NCI-H748 (cell line): ENCODE data around the gene TTC6.

Experiments used
- DNase-seq: peaks from one replicate; lab custom pipeline; 2025; ENCODE audit not compliant: unreplicated experiment; lab: John Stamatoyannopoulos, UW

The TTC6 gene

GRCh38 chr14:37584211-37585100, 11.0 kb upstream of the TTC6 start:
- DNase-seq = peak; percentile 71

- peak; percentile 81 for DNase-seq
Measured at GRCh38 chr14:37585101-37585511, 10.3 kb upstream of the TTC6 start.

GRCh38 chr14:37585971-37586796, 9.2 kb upstream of the TTC6 start:
- DNase-seq = peak; percentile 25

GRCh38 chr14:37586797-37587130, 8.7 kb upstream of the TTC6 start:
- DNase-seq = no peak

- peak; percentile 45 for DNase-seq
Measured at GRCh38 chr14:37587131-37587803, 8.2 kb upstream of the TTC6 start.

- DNase-seq = peak; percentile 89
Measured at GRCh38 chr14:37587881-37588666, 7.4 kb upstream of the TTC6 start.

- DNase-seq = peak; percentile 93
Measured at GRCh38 chr14:37588667-37588955, 6.8 kb upstream of the TTC6 start.

- DNase-seq = peak; percentile 93
Measured at GRCh38 chr14:37588956-37589714, 6.3 kb upstream of the TTC6 start.

- DNase-seq = peak; percentile 70
Measured at GRCh38 chr14:37589715-37590427, 5.6 kb upstream of the TTC6 start.

- peak; percentile 62 for DNase-seq
Measured at GRCh38 chr14:37590428-37591139, 4.8 kb upstream of the TTC6 start.

- peak; percentile 89 for DNase-seq
Measured at GRCh38 chr14:37591311-37591940, 4.0 kb upstream of the TTC6 start.

- peak; percentile 89 for DNase-seq
Measured at GRCh38 chr14:37591941-37592481, 3.4 kb upstream of the TTC6 start.

- DNase-seq = peak; percentile 82
Measured at GRCh38 chr14:37592482-37593408, 2.7 kb upstream of the TTC6 start.

- peak; percentile 40 for DNase-seq
Measured at GRCh38 chr14:37593511-37594237, 1.8 kb upstream of the TTC6 start.

GRCh38 chr14:37594238-37594970, 1.0 kb upstream of the TTC6 start:
- peak; percentile 93 for DNase-seq
